ENCODE data around the gene GRXCR2. TPM values are rescaled to one million over a fixed set of nuclear protein-coding genes. Genes with fewer than 3 reads are reported as not detected.
A peak's percentile ranks its signal among the peaks of the same experiment; 100 is the strongest.
"Not testable (repeated sequence)": the region's sequence is repeated elsewhere in the genome, so short reads cannot be mapped to it uniquely, and the experiment has no call there.

GRXCR2 gene
- total RNA-seq (ENCODE audit: insufficient read depth, low replicate concordance), result not detected

GRCh38 chr5:145872914-145873313, at the start of gene GRXCR2:
GRXCR2 (minus strand) TSS chr5:145873014; CDS start chr5:145872968, 46 bp downstream.
- DNase-seq (ENCODE audit: low spot score), result no peak

GRCh38 chr5:145922059-145922458, 49.2 kb upstream of the GRXCR2 start:
- DNase-seq (ENCODE audit: low spot score), result no peak

GRCh38 chr5:145921211-145921610, 48.4 kb upstream of the GRXCR2 start:
- no peak for DNase-seq (ENCODE audit: low spot score)

- DNase-seq (ENCODE audit: low spot score), result no peak
These were observed 47.9 kb upstream of the GRXCR2 start for GRCh38 chr5:145920542-145921210.

- DNase-seq (ENCODE audit: low spot score), result no peak
These were observed 46.6 kb upstream of the GRXCR2 start for GRCh38 chr5:145919413-145919812.

- DNase-seq (ENCODE audit: low spot score), result no peak
These were observed 45.6 kb upstream of the GRXCR2 start for GRCh38 chr5:145918397-145918796.

GRCh38 chr5:145917288-145917687, 44.5 kb upstream of the GRXCR2 start:
- no peak for DNase-seq (ENCODE audit: low spot score)

- no peak for DNase-seq (ENCODE audit: low spot score)
These were observed 43.3 kb upstream of the GRXCR2 start for GRCh38 chr5:145915970-145916638.

- DNase-seq (ENCODE audit: low spot score), result no peak
These were observed 40.9 kb upstream of the GRXCR2 start for GRCh38 chr5:145913701-145914100.

- no peak for DNase-seq (ENCODE audit: low spot score)
These were observed 39.8 kb upstream of the GRXCR2 start for GRCh38 chr5:145912594-145912993.

- DNase-seq (ENCODE audit: low spot score), result no peak
These were observed 39.2 kb upstream of the GRXCR2 start for GRCh38 chr5:145912019-145912418.

- DNase-seq (ENCODE audit: low spot score), result no peak
These were observed 38.4 kb upstream of the GRXCR2 start for GRCh38 chr5:145911164-145911563.

GRCh38 chr5:145908206-145908960, 35.6 kb upstream of the GRXCR2 start:
- DNase-seq (ENCODE audit: low spot score), result no peak

GRCh38 chr5:145906401-145906800, 33.6 kb upstream of the GRXCR2 start:
- DNase-seq (ENCODE audit: low spot score), result no peak

GRCh38 chr5:145904743-145905142, 31.9 kb upstream of the GRXCR2 start:
- DNase-seq (ENCODE audit: low spot score), result no peak

- DNase-seq (ENCODE audit: low spot score), result peak; percentile 75
These were observed 31.1 kb upstream of the GRXCR2 start for GRCh38 chr5:145903867-145904266.

- DNase-seq (ENCODE audit: low spot score), result no peak
These were observed 30.3 kb upstream of the GRXCR2 start for GRCh38 chr5:145903113-145903512.

- no peak for DNase-seq (ENCODE audit: low spot score)
These were observed 29.6 kb upstream of the GRXCR2 start for GRCh38 chr5:145902421-145902820.

GRCh38 chr5:145898171-145898570, 25.4 kb upstream of the GRXCR2 start:
- no peak for DNase-seq (ENCODE audit: low spot score)

- DNase-seq (ENCODE audit: low spot score), result not testable (repeated sequence)
These were observed 18.6 kb upstream of the GRXCR2 start for GRCh38 chr5:145891378-145891777.

- no peak for DNase-seq (ENCODE audit: low spot score)
These were observed 16.8 kb upstream of the GRXCR2 start for GRCh38 chr5:145889611-145890010.

- peak; percentile 47 for DNase-seq (ENCODE audit: low spot score)
These were observed 15.3 kb upstream of the GRXCR2 start for GRCh38 chr5:145887976-145888574.
